ENCODE measurements around the gene ANKRD35. TPM values are rescaled to one million over a fixed set of nuclear protein-coding genes. Genes with fewer than 3 reads are reported as not detected.
"Not testable (repeated sequence)": the region's sequence is repeated elsewhere in the genome, so short reads cannot be mapped to it uniquely, and the experiment has no call there.

Gene ANKRD35
- total RNA-seq, 1 donor from 2014 or later, result 2.1 TPM

DNA sequence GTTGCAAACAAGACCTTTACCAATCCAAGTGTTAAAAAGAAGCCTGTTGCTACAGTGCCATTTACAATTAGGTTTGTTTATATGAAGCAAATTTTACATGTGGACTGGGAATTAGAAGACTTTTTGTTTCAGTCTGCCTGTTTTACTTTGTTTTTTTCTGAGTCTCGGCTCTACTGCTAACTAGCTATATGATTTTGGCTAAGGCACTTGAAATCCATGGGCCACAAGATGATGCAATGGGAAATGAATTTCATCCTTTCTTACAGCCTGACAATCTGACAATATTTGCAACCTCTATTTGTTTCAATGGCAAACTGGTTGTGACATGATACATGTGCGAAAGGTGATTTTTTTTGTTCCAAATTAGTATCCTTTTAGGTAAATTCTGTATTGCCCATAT lies 36.6 kb upstream of the ANKRD35 start:
- no peak overlapping the region for H3K27ac Mint-ChIP-seq (ENCODE audit: unreplicated experiment)
- H3K9me3 Mint-ChIP-seq (ENCODE audit: unreplicated experiment), result no peaks in the 10 kb centered on the region
- TF ChIP-seq, protein P1, sequence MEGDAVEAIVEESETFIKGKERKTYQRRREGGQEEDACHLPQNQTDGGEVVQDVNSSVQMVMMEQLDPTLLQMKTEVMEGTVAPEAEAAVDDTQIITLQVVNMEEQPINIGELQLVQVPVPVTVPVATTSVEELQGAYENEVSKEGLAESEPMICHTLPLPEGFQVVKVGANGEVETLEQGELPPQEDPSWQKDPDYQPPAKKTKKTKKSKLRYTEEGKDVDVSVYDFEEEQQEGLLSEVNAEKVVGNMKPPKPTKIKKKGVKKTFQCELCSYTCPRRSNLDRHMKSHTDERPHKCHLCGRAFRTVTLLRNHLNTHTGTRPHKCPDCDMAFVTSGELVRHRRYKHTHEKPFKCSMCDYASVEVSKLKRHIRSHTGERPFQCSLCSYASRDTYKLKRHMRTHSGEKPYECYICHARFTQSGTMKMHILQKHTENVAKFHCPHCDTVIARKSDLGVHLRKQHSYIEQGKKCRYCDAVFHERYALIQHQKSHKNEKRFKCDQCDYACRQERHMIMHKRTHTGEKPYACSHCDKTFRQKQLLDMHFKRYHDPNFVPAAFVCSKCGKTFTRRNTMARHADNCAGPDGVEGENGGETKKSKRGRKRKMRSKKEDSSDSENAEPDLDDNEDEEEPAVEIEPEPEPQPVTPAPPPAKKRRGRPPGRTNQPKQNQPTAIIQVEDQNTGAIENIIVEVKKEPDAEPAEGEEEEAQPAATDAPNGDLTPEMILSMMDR (IDR thresholded peaks at IDR 0.05; ENCODE audit: partially characterized antibody, unreplicated experiment), result no peak
- H3K27me3 Mint-ChIP-seq (ENCODE audit: unreplicated experiment), result peaks cover 2% of the 10 kb centered on the region
- peaks cover 13% of the 10 kb centered on the region for H3K4me1 Mint-ChIP-seq (ENCODE audit: low read depth, unreplicated experiment)
- DNase-seq, result no peak
- H3K4me3 Mint-ChIP-seq (ENCODE audit: unreplicated experiment), result no peak overlapping the region
- no peaks in the 10 kb centered on the region for H3K36me3 Mint-ChIP-seq (ENCODE audit: unreplicated experiment)

DNA sequence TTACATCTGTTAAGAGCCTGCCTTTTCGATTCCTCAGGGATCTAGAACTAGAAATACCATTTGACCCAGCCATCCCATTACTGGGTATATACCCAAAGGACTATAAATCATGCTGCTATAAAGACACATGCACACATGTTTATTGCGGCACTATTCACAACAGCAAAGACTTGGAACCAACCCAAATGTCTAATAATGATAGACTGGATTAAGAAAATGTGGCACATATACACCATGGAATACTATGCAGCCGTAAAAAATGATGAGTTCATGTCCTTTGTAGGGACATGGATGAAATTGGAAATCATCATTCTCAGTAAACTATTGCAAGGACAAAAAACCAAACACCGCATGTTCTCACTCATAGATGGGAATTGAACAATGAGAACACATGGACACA lies 34.6 kb upstream of the ANKRD35 start:
- H3K27me3 Mint-ChIP-seq (ENCODE audit: unreplicated experiment); H3K27ac Mint-ChIP-seq (ENCODE audit: unreplicated experiment); H3K36me3 Mint-ChIP-seq (ENCODE audit: unreplicated experiment); H3K9me3 Mint-ChIP-seq (ENCODE audit: unreplicated experiment); H3K4me1 Mint-ChIP-seq (ENCODE audit: low read depth, unreplicated experiment); DNase-seq: not testable (repeated sequence)
- H3K4me3 Mint-ChIP-seq (ENCODE audit: unreplicated experiment), result peak overlapping the region; percentile 49

DNA sequence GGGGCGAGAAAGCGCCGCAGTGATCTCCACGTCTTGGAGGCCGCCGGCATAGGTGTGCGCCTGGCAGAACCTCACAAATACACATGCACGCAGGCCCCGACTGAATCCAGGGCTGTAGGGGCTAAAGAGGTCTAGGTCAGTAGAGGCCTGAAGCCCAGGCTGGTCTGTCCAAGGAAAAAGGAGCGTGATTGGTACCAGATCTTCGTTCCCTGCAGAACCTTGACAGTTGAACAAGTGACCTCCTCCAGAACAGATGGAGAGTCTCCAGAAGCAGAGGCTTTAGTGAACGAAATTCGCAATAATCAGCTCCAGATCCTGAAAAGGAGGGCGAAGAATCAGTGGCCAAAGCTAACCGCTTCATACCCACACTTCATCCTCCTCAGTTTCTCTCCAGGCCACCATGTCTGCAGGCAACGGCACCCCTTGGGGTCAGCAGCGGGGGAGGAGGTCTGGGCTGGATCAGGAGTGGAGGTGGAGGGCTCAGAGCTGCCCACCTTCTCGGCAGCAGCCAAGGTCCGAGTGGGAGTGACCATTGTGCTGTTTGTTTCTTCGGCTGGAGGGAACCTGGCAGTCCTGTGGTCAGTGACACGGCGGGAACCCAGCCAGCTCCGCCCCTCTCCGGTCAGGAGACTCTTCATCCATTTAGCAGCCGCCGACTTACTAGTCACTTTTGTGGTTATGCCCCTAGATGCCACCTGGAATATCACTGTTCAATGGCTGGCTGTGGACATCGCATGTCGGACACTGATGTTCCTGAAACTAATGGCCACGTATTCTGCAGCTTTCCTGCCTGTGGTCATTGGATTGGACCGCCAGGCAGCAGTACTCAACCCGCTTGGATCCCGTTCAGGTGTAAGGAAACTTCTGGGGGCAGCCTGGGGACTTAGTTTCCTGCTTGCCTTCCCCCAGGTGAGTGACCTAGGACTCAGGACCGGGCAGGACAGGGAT lies 33.6 kb upstream of the ANKRD35 start:
- peaks cover 7% of the 10 kb centered on the region for H3K4me1 Mint-ChIP-seq (ENCODE audit: low read depth, unreplicated experiment)
- H3K27ac Mint-ChIP-seq (ENCODE audit: unreplicated experiment), result peak overlapping the region; percentile 84
- H3K4me3 Mint-ChIP-seq (ENCODE audit: unreplicated experiment), result peak overlapping the region; percentile 94
- DNase-seq, result peak; percentile 46
- peaks cover 3% of the 10 kb centered on the region for H3K9me3 Mint-ChIP-seq (ENCODE audit: unreplicated experiment)
- no peaks in the 10 kb centered on the region for H3K36me3 Mint-ChIP-seq (ENCODE audit: unreplicated experiment)
- peaks cover 2% of the 10 kb centered on the region for H3K27me3 Mint-ChIP-seq (ENCODE audit: unreplicated experiment)
- TF ChIP-seq, protein P1 (IDR thresholded peaks at IDR 0.05; ENCODE audit: partially characterized antibody, unreplicated experiment), result no peak

DNA sequence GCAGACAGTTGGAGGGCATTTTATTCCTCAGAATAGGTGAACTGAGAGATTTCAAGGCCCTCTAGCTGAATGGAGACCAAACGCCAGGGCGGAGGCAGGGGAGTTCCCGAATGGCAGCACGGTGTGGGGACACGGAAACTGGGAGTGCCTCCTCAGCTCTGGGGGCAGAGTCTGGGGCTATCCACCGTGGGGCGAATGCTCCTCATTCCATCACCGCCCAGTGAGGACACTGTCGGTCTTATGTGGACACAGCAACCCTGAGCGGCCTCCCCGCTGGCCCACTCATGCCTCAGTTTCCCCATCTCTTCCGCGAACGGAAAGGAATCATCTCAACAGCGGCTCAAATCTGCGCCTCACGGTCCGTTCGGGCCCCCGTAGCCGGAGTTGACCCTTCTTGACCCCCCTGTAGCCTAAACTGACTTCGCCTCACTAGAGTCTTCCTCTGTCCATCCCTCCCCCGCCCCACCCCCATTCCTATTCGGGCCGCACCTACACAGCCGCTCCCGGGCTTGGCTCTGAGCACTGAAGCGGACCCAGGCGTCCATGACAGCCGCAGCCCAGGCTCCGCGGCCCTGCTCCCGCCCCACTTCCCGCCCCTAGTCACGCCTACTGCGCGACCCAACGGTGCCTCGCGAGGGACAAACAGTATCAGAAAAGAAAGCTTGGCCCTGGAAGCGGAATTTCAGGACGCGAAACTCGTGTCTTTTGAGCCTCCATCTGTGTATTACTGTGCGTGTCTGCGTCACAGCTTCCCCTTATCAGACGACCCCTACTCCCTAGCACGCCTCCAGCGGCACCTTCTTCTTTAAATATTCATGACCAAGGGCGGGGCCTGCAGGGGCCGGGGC lies 32.7 kb upstream of the ANKRD35 start, which contains the start of gene PEX11B:
PEX11B (minus strand) TSS at position 574 of the 848 bp plus-strand sequence; CDS start at position 545, 29 bp downstream.
- Mint-ChIP-seq H3K27ac (ENCODE audit: unreplicated experiment) (peak within 1 kb of the TSS; percentile 84), H3K36me3 (ENCODE audit: unreplicated experiment) (no peaks in the 10 kb centered on the region), H3K4me1 (ENCODE audit: low read depth, unreplicated experiment) (peaks cover 7% of the 10 kb centered on the region), H3K9me3 (ENCODE audit: unreplicated experiment) (peaks cover 3% of the 10 kb centered on the region), H3K4me3 (ENCODE audit: unreplicated experiment) (peak within 1 kb of the TSS; percentile 94), H3K27me3 (ENCODE audit: unreplicated experiment) (peaks cover 2% of the 10 kb centered on the region)
- DNase-seq, result peak; percentile 87
- TF ChIP-seq, protein P1 (IDR thresholded peaks at IDR 0.05; ENCODE audit: partially characterized antibody, unreplicated experiment), result no peak

DNA sequence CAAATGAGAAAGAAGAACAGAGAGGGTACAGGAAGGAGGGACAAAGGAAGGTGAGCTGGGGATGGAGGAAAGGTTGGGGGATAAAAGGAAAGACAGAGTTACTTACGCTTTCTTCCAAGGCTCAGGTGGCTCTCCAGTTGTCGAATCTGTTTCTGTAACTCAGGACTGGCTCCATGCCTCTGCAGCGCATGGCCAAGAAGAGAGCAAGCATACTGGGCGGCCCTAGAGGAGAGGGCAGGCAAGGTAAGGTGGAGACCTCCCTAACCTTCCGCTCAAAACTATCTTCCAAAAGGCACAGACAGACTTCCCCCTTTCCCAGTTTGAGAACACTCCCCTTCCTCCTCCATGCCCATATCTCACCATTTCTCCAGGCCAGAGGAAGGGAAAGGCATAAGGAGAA lies 31.9 kb upstream of the ANKRD35 start:
- H3K27ac Mint-ChIP-seq (ENCODE audit: unreplicated experiment), result peak overlapping the region; percentile 44
- TF ChIP-seq, protein P1 (IDR thresholded peaks at IDR 0.05; ENCODE audit: partially characterized antibody, unreplicated experiment), result no peak
- H3K4me3 Mint-ChIP-seq (ENCODE audit: unreplicated experiment), result peak overlapping the region; percentile 94
- H3K9me3 Mint-ChIP-seq (ENCODE audit: unreplicated experiment), result peaks cover 3% of the 10 kb centered on the region
- H3K27me3 Mint-ChIP-seq (ENCODE audit: unreplicated experiment), result peaks cover 2% of the 10 kb centered on the region
- H3K4me1 Mint-ChIP-seq (ENCODE audit: low read depth, unreplicated experiment), result peaks cover 7% of the 10 kb centered on the region
- no peaks in the 10 kb centered on the region for H3K36me3 Mint-ChIP-seq (ENCODE audit: unreplicated experiment)
- no peak for DNase-seq

All from glutamatergic neuron (in vitro differentiated cells).